Neural cell (in vitro differentiated cells): ENCODE measurements around the gene ZNF714.

Experiments used
- EP300 ChIP-seq: fragments of 450-650 bp; conservative IDR thresholded peaks from 2 replicates; pipeline ENCODE4 v1.6.1; 2014; ENCODE audit warnings: antibody characterized with exemption, mild to moderate bottlenecking, moderate library complexity; ENCODE audit not compliant: poor library complexity, severe bottlenecking
- EZH2 ChIP-seq: fragments of 200-600, 300-800 bp; shearing (Covaris generic), sonication (generic); IDR thresholded peaks from 2 replicates; pipeline ENCODE4 v1.6.1; 2014; ENCODE audit warnings: antibody characterized with exemption, low read length, borderline replicate concordance, mild to moderate bottlenecking; ENCODE audit not compliant: insufficient read depth, poor library complexity, severe bottlenecking
- POLR2AphosphoS5 ChIP-seq: IDR thresholded peaks from 2 replicates; pipeline ENCODE4 v1.6.1; 2012
- RAD21 ChIP-seq: fragments of 450-650 bp; conservative IDR thresholded peaks from 2 replicates; pipeline ENCODE4 v1.6.1; 2014; ENCODE audit warnings: antibody characterized with exemption, mild to moderate bottlenecking, moderate library complexity
- SMC3 ChIP-seq: fragments of 450-650 bp; conservative IDR thresholded peaks from 2 replicates; pipeline ENCODE4 v1.6.1; 2014; ENCODE audit warnings: antibody characterized with exemption, mild to moderate bottlenecking, moderate library complexity; ENCODE audit not compliant: poor library complexity
- TAF1 ChIP-seq: IDR thresholded peaks from 2 replicates; pipeline ENCODE4 v1.6.1; 2012; ENCODE audit warnings: low read depth
- TF ChIP-seq, protein P1 (sequence below): fragments of 450-650 bp; IDR thresholded peaks from 2 replicates; pipeline ENCODE4 v1.5.1; 2014; ENCODE audit warnings: antibody characterized with exemption, mild to moderate bottlenecking, moderate library complexity; ENCODE audit not compliant: poor library complexity, severe bottlenecking
- TF ChIP-seq, protein P2 (sequence below): IDR thresholded peaks from 2 replicates; pipeline ENCODE4 v1.6.1; 2012; ENCODE audit warnings: borderline replicate concordance

DNA sequence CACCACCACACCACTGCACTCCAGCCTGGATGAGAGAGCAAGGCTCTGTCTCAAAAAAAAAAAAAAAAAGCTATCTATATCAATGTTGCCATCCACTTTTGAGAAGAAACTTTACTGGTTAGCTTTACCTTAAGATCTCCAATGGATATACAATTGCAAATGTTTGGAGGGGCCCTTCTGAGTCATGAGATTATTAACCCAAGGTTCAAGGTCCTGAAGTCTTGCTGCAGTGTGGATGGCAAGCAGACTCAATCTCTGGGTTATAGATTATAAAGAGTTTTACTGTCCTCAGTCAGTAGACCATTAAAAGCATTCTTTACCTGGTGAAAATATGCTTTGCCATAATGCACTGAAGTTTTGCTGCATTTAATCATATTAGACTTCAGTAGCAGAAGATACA, 56.1 kb downstream of the ZNF714 start:
- TF ChIP-seq EZH2 (no peak), EP300 (no peak), RAD21 (no peak), POLR2AphosphoS5 (no peak), TAF1 (no peak), SMC3 (no peak)
- TF ChIP-seq, protein P1, sequence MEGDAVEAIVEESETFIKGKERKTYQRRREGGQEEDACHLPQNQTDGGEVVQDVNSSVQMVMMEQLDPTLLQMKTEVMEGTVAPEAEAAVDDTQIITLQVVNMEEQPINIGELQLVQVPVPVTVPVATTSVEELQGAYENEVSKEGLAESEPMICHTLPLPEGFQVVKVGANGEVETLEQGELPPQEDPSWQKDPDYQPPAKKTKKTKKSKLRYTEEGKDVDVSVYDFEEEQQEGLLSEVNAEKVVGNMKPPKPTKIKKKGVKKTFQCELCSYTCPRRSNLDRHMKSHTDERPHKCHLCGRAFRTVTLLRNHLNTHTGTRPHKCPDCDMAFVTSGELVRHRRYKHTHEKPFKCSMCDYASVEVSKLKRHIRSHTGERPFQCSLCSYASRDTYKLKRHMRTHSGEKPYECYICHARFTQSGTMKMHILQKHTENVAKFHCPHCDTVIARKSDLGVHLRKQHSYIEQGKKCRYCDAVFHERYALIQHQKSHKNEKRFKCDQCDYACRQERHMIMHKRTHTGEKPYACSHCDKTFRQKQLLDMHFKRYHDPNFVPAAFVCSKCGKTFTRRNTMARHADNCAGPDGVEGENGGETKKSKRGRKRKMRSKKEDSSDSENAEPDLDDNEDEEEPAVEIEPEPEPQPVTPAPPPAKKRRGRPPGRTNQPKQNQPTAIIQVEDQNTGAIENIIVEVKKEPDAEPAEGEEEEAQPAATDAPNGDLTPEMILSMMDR, result no peak
- TF ChIP-seq, protein P2, sequence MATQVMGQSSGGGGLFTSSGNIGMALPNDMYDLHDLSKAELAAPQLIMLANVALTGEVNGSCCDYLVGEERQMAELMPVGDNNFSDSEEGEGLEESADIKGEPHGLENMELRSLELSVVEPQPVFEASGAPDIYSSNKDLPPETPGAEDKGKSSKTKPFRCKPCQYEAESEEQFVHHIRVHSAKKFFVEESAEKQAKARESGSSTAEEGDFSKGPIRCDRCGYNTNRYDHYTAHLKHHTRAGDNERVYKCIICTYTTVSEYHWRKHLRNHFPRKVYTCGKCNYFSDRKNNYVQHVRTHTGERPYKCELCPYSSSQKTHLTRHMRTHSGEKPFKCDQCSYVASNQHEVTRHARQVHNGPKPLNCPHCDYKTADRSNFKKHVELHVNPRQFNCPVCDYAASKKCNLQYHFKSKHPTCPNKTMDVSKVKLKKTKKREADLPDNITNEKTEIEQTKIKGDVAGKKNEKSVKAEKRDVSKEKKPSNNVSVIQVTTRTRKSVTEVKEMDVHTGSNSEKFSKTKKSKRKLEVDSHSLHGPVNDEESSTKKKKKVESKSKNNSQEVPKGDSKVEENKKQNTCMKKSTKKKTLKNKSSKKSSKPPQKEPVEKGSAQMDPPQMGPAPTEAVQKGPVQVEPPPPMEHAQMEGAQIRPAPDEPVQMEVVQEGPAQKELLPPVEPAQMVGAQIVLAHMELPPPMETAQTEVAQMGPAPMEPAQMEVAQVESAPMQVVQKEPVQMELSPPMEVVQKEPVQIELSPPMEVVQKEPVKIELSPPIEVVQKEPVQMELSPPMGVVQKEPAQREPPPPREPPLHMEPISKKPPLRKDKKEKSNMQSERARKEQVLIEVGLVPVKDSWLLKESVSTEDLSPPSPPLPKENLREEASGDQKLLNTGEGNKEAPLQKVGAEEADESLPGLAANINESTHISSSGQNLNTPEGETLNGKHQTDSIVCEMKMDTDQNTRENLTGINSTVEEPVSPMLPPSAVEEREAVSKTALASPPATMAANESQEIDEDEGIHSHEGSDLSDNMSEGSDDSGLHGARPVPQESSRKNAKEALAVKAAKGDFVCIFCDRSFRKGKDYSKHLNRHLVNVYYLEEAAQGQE, result no peak
